ENCODE data around the gene TPX2.
A peak's percentile ranks its signal among the peaks of the same experiment; 100 is the strongest.
"Not testable (repeated sequence)": the region's sequence is repeated elsewhere in the genome, so short reads cannot be mapped to it uniquely, and the experiment has no call there.

Gene TPX2

GRCh38 chr20:31818376-31818908 lies 79.4 kb downstream of the TPX2 start:
- DNase-seq: no peak

DNA sequence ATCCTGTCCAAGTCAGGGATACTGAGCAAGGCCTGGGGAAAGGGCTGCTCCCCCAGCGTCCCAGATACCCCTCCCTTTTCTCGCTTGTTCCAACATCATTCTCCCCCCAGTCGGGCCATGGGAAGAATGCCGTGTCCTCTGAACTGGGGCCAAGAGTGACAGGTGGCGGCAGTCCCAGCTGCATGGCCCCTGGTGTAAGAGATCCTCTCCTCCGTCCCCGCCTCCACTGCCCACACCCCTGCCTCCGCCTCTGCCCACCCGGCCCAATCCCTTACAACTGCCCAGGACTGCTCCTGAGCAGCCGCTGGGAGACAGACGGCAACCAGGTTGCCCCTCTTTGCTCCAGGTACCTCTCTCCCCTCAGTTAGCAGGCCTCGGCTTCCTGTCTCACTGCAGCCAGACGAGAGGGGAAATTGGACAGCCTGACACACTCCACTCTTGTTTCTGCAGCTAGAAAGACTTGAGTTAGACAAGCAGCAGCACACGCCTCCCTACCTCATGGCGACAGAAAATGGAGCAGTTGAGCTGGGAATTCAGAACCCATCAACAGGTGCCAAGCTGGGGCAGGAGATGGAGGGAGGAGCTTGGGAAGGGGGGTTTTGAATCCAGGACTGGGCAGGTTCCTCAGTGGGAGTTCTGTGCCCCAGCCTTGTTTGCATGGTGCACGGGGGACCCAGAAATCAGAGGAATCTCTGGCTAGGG lies 80.1 kb downstream of the TPX2 start, which contains the start of gene MYLK2:
TSS of gene MYLK2 (plus strand) at position 274 of the 702 bp plus-strand sequence. CDS start at position 499, 225 bp downstream.
- no peak for DNase-seq

DNA sequence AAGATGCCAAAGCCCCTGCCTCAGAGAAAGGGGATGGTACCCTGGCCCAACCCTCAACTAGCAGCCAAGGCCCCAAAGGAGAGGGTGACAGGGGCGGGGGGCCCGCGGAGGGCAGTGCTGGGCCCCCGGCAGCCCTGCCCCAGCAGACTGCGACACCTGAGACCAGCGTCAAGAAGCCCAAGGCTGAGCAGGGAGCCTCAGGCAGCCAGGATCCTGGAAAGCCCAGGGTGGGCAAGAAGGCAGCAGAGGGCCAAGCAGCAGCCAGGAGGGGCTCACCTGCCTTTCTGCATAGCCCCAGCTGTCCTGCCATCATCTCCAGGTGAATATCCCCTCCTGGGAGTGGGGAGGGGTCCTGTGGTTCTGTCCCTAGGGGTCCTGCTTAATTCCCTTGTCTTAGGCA lies 81.1 kb downstream of the TPX2 start:
- DNase-seq: no peak

DNA sequence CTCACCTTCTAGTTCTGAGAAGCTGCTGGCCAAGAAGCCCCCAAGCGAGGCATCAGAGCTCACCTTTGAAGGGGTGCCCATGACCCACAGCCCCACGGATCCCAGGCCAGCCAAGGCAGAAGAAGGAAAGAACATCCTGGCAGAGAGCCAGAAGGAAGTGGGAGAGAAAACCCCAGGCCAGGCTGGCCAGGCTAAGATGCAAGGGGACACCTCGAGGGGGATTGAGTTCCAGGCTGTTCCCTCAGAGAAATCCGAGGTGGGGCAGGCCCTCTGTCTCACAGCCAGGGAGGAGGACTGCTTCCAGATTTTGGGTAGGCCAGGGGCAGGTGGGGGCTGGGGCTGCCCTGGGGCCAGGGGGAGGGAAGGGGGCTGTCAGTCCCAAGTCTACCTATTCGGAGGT lies 82.3 kb downstream of the TPX2 start:
- DNase-seq: no peak

GRCh38 chr20:31822421-31823330 lies 83.6 kb downstream of the TPX2 start:
- DNase-seq: peak; percentile 34 to 64

DNA sequence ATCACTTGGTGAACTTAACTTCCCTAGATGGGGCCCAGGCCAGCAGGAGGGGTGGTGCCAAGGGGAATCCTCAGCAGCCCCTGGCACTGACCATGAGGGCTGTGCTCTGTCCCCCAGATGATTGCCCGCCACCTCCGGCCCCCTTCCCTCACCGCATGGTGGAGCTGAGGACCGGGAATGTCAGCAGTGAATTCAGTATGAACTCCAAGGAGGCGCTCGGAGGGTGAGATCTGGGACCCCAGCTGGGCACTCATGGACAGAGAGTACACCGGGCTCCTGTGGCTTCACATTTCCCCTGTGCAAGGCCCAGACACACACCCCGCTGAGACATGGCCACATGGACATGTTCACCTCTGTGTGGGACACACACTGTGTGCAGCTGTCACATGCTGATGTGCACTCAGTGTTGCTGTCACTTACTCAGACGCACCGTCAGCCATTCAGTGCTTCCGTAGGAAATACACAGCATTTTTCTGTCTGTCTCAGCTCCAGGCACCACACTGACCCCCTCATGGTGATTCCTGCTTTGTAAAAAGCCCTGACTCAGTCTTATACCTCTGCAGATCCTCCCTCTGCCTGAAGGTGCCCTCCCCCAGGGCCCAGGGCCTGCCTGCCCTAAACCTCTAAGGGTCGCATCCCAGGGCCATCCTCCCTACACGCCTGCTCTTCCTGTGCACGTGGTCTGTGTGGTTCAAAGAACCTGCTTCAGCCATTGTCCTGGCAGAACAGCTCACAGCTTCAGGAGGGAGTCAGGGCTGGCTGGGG lies 84.5 kb downstream of the TPX2 start:
- no peak for DNase-seq

GRCh38 chr20:31824125-31824485 lies 85.0 kb downstream of the TPX2 start:
- DNase-seq: no peak

DNA sequence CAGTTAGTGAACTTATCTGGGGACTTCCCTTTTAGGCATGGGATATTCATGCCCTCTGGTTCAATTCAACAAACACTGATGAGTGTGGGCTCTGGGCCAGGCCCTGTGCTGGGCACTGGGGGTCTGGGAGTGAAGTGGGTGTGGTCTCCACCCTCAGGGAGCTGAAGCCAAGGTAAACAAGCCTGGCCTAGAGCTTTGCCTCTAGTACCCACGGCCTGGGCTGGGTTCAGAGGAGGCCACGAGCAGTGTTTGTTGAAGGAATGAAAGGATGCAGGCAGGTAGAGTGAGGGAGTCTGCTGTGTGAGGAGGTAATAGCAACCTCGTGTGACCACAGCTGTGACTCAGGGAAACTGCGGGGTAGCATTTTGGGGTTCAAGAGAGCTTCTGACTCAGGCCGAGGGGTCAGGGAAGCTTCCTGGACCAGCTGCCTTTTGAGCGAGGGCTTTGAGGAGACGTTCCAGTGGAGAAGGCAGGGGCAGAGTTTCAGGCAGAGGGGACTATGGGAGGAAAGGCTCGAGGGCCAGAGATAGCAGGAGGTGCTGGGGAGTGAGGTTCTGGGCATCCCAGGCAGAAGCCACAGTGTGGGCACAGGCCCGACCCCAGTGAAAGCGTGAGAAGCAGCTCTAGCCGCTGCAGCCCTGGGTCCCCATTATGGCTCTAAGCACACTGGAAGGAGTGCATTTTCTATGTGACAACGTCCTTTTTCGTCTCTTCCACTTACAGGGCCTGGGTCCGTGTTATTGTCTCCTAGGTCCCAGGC lies 85.6 kb downstream of the TPX2 start:
- no peak for DNase-seq

- no peak for DNase-seq
Observed at GRCh38 chr20:31826074-31826473, 87.0 kb downstream of the TPX2 start.

DNA sequence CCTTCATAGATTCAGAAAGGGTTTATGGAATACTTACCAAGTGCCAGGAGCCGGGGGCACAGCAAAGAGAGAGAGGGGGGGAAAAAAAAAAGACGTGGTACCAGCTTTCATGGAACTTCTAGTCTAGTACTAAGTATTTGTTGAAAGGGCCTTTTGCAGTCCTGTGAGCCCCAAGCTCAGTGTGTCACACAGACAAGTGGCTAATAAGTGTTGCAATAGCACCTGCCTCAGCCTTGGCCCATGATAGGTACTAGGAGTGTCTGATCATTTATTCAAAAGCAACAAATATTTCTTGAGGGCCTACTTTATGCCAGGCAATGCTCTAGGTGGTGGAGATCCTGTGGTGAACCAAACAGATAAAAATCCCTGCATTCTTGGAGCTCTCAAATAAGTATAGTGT lies 88.0 kb downstream of the TPX2 start:
- no peak for DNase-seq

DNA sequence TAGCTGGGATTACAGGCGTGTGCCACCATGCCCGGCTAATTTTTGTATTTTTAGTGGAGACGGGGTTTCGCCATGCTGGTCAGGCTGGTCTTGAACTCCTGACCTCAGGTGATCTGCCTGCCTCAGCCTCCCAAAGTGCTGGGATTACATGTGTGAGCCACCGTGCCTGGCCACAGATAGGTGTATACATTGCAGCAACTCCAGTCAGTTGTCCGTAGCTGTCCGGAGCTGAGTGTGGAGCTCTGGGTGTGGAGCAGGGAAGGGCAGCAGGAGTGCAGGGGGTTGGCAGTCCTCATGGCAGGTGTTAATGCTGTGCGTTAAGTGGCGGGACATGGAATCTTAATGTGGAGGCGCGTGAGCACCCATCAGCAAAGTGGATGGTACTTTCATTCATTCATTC lies 88.9 kb downstream of the TPX2 start:
- DNase-seq: not testable (repeated sequence)

DNA sequence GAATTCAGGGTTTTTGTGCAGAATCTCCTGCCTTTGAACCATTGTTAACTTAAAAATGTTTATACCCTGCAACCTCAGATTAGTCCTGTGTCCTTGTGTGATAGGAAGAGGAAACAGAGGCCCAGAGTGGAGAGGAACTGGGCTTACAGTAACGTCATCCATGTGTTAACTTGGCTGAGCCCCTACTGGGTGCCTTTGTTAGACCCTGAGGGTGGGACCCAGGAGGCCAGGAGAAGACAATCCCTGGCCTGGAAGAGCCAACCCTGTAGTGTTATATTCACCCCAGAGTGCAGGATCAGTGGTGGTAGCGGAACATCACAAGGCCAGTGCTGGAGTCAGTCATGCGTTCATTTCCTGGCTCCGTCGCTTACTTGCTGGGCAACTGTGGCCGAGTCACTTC lies 90.6 kb downstream of the TPX2 start:
- no peak for DNase-seq

GRCh38 chr20:31830406-31830981 lies 91.4 kb downstream of the TPX2 start:
- DNase-seq: no peak

- DNase-seq: no peak
Observed at GRCh38 chr20:31831211-31831610, 92.1 kb downstream of the TPX2 start.

DNA sequence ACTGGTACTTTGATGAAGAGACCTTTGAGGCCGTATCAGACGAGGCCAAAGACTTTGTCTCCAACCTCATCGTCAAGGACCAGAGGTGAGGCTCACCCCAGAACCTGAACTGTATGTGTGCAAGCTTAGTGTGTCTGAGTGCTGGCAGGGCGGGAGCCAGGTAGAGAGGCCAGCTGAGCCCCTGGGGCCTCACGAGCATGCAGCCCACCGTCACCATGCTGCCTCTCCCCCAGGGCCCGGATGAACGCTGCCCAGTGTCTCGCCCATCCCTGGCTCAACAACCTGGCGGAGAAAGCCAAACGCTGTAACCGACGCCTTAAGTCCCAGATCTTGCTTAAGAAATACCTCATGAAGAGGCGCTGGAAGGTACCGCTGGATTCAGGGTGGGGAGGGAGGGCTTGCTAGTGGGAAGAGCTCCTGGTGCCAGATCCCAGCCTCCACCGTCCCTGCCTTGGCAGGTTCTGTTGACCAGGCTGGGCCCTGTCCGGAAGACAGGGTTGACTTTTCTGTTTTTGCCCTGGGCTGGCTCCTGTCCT lies 92.7 kb downstream of the TPX2 start:
- DNase-seq: no peak

DNA sequence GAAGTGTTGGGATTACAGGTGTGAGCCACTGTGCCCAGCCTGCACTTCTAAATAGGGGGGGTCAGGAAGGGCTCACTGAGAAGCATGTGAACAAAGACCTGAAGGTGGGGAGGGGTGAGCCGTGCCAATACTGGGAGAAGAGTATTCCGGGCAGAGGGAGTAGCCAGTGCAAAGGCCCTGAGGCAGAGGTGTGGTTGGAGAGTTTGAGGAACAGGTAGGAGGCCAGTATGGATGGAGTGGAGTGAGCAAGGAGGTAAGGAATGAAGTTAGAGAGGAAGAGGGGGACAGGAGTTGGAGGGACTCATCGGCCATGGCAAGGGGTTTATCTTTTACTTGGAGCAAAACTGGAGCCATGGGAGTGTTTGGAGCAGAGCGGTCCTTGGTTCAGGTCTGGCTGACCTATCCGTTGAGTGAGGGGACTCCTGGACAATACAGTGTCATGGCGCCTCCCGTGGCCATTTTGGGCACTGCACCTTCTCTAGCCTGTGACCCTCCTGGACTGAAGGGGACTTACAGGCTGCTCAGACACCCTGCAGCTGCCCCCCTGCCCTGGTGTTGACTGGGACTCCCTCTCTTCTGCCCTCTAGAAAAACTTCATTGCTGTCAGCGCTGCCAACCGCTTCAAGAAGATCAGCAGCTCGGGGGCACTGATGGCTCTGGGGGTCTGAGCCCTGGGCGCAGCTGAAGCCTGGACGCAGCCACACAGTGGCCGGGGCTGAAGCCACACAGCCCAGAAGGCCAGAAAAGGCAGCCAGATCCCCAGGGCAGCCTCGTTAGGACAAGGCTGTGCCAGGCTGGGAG lies 94.2 kb downstream of the TPX2 start:
- DNase-seq: peak; percentile 28 to 64

GRCh38 chr20:31833931-31834521 lies 94.9 kb downstream of the TPX2 start:
- no peak for DNase-seq

GRCh38 chr20:31835554-31835953 lies 96.5 kb downstream of the TPX2 start:
- DNase-seq: no peak

DNA sequence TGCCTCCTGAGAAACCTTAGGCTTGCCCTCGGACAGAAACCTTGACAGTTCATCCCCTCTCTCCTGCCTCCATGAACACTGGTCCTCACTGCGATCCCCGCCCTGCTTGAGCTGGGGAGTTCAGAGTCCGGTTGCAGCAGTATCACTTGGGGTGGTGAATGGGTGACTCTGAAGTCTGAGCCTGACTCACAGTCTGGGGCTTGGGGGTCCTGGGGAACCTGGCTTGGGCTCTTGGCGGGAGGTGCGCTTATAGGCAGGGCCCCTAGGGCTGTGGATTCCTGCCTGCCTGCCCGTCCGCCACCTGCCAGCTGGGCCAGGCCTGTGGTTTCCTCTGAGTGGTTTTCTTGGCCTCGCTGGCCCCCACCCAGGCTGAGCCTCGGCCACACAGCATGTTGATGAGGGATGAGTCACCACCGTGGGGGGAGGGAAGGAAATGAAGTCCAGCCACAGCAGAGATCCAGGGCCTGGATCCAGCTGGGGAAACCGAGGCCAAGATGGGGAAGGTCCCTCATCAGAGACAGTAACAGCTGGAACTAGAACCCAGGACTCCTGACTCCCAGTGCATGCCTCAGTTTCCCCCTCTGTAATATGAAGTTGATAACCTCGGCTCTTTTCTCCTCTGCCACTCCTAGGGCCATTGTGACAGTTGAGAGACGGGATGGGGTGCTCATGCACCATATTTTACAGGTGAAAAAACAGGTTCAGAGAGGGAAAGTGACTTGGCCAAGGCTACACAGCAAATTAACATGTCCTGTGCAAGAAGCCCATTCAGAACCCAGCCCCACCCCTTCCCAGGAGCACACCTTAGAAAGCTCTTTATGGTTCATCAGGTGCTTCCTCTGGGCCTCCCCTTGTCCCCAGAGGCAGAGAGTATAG lies 97.1 kb downstream of the TPX2 start:
- no peak for DNase-seq
